HG02870 (cell line): ENCODE results near the gene CADM1.
A peak's percentile ranks its signal among the peaks of the same experiment; 100 is the strongest.
"Not testable (repeated sequence)": the region's sequence is repeated elsewhere in the genome, so short reads cannot be mapped to it uniquely, and the experiment has no call there.

Experiments used
- ATAC-seq: cut with Tn5 transposase; IDR thresholded peaks from one replicate; pipeline ENCODE4 v1.9.1; 2021; ENCODE audit warnings: mild to moderate bottlenecking, moderate library complexity; ENCODE audit not compliant: unreplicated experiment

Gene CADM1

DNA sequence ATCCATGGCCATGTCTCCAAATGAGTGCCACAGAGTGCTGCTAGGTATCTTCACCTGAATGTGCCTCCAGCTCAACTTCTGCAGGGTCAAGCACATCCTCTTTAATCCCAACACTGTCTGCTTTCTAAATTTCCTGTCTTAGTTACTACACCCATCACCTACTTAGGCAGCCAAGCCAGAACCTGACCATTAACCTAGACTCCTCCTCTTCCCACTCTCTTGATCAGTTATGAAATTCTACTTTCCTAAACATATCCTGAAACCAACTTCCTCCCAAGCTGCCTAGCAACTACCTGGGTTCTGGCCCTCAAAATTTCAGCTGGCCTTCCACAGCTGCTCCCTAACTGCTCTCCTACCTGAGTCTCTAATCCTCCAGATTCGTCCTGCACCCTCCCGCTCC, 22.7 kb downstream of the CADM1 start:
- ATAC-seq = no peak

DNA sequence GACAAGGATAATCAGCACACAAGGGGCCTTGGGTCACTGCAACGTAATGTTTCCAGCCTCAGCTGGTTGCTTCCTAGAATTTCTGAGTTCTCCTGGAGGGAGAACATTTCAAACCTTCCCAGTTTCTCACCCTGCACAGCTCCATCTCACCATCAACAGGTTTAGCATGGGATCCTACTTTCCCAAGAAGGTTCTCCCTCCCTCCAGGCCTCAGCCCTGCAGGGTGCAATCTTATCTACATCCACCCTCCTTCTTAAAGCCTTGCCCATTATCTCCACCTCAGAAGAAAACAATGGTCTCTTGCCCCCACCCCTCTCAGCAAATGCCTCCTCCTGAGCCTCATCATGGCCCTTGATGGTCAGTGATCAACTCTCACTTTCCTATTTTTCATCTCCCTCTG, 23.6 kb downstream of the CADM1 start:
- ATAC-seq = no peak

DNA sequence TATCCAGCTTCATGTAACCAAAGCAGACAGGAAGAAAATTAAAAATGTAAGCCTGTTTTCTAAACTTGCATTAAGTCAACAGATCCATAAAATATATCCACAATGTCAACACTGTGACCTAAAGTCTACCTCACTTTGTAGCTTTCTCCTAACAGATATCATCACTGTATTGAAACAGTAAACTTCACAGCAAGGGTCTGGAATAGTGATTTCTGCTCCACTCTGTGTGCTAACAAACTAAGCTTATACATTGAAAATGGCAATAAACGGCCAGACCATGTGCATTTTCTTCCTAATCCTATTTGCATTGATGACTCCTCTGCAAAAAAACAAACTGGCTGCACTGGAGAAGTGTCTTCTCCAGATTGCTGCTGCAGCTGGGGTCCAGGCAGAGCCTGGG, 26.8 kb downstream of the CADM1 start:
- no peak for ATAC-seq

DNA sequence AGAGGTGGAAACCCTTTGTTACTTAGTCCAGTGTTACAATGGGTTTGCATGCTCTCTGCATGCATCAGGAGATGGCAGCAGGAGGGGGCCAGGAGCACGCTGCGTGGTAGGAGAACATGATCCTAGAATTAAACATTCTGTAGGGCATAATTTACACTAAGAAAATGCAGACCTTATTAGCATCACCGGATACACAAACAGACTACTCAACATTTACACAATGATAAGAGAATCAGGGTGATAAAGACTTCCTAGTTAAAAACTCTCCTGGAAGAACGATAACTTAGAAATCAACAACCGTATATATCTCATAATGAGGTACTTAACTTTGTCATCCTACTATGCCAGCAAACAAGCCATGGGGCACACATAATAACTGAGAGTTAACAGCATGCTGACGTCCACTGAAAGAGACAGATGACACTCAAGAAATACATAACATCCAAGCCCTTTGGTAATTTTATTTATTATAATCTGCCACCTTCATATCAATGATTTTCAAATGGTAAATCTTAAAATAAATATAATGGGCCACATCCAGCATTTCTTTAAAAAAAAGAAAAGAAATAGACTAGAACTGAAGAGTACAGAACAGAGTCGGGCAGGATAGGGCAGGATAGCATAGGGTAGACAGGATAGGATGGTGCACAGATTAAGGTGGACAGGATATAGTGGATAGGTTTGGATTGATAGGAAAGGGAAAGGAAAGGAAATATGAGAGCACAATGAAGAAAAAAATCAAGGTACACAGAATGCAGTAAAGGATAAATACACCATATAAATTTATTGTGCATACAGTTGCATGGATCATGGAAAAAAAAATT, 27.5 kb downstream of the CADM1 start:
- ATAC-seq = no peak

DNA sequence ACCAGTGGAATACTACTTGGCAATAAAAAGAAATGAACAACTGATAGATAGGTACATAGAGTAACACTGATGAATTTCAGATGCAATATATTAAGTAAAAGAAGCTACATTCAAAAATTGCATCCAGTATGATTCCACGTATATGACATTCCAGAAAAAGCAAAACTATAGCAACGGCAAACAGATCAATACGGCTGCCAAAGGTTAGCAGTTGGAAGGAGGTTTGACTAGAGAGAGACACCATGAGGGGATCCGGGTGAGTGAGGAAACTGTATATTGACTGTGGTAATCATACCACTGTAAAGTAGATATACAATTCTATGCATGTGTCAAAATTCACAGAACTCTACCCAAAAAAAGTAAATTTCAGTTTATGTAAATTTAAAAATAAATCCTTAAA, 28.7 kb downstream of the CADM1 start:
- no peak for ATAC-seq

DNA sequence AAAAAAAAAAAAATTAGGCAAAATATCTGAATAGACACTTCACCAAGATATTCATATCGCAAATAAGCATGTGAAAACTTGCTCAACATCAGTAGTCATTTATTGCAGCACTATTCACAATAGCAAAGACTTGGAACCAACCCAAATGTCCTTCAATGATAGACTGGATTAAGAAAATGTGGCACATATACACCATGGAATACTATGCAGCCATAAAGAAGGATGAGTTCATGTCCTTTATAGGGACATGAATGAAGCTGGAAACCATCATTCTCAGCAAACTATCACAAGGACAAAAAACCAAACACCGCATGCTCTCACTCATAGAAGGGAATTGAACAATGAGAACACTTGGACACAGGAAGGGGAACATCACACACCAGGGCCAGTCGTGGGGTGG, 29.9 kb downstream of the CADM1 start:
- not testable (repeated sequence) for ATAC-seq

DNA sequence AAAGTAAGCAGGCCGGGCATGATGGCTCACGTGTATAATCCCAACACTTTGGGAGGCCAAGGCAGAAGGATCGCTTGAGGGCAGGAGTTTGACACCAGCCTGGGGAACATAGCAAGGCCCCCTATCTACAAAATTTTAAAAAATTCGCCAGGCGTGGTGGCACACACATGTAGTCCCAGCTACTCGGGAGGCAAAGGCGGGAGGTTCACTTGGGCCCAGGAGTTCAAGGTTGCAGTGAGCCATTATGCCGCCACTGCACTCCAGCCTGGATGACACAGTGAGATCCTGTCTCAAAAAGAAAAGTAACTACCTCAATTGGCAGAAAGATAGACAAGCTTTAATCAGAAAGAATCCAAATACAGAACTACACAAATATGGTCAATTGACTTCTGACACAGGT, 31.0 kb downstream of the CADM1 start:
- ATAC-seq = no peak

DNA sequence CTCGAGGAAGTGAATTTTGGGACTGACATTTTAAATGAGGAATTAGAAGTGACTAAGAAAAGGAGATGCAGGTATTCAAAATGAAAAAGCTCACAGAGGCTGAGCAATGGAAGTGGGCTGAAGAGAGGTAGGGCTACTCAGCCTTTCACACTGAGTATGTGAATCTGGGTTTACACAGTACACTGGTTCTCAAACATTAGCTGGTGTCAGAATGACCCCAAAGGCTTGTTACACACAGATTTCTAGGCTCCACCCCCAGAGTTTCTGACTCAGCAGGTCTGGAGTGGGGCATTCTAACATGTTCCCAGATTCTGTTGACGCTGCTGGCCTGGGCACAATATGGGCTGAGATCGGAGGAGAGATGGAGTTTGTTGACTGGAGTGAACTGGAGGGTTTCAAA, 32.8 kb downstream of the CADM1 start:
- ATAC-seq = peak; percentile 93

DNA sequence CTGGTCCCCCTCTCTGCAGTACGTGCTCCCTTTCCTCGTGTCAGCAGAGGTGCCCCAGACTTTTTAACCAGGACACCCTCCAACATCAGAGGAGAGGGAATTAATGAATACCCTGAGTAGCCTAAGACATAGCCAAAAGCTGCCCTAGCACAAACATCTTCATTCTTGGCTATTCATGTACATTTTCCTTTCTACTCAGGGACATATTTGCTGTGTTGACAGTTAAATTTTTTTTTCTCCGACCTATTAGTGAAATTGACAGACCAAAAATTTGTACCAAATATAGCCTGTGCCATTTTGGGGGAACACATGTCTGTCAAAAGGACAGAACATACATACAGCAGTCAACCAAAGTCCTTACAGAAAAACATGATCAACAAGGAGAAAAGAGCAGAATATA, 33.3 kb downstream of the CADM1 start:
- no peak for ATAC-seq

DNA sequence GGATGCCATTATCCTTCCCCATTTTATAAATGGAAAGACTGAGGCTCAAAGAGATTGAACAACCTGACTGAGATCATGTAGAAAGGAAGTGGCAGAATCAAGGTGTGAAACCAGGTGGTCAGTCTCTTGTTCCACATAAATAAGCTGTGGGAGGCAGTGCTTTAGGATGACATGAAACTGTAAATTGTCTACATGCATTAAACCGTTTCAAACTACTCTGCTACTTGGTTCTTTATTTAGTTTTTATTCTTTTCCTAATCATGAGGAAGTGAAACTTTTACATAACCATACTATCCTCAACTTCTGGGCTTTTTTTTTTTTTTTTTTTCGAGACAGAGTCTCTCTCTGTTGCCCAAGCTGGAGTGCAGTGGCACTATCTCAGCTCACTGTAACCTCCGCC, 34.9 kb downstream of the CADM1 start:
- peak; percentile 48 for ATAC-seq

DNA sequence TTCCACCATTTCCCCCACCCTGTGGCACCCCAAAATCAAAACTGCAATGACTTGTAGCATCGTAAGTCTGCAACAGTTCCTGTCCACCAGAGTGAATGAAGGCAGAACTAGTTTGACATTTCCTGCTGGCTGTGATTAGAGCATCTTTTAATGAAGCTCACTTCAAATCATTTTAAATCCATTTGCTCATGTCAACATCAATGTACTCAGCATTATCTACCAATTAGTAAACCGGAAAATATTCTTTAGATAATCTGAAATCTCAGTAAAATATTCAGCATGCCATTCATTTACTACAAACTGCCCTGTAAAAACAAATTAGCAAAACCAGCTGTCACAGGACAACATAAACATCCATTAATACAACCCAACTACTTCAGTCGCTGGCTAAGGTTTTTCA, 38.1 kb downstream of the CADM1 start:
- no peak for ATAC-seq

DNA sequence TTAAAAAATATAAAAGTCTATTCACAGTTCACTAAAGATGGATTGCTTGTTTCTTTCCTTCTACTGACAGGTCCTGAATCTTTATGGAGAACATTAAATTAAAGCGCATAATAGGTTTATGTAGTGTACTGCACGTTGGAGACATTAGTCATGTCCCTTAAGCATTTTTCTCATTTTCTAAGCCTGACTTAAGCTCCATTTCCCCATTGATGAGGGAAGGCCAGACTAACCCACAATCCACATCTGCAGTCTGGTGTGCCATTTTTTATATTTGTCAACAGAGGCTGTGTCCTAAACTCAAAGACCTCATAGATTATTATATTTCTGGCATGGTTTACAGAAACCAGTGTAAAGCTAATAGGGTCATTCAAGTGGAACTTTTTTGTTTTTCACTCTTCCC, 39.9 kb downstream of the CADM1 start:
- no peak for ATAC-seq

DNA sequence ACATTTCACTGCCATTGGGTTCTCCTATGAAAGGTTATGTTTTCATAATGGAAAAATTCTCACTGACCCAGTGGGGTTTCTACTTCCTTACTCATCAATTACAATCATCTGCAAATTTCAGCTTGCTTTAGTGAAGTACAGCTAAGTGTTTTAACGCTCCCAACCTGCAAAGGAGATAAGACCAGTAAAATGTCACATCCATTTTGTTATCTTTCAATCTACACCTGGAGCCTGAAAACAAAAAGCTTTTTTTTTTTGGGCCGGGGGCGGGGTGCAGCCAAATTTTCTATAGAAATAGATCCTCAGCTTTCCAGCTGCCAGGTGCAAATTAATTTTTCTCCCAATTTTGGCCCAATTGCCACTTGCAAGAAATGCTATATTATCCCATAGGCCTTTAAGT, 40.6 kb downstream of the CADM1 start:
- ATAC-seq = no peak

DNA sequence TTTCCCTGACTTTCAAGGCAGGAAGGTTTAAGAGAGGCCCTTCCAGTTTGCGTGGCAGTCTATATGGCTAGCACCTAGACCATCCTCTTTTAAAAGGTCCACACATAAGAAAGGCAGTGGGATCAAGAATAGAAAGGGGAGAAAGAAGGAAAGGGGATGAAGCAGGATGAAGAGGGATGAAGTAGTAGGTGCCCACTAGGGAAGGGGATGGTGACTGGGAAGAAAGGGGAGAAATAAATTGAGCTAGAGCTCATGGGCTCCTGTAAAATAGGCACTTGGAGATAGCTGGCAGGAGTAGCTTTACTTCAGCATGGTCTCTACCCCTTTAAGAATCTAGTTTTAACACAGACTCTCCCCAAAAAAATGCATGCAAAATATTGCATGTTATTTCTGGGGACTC, 41.5 kb downstream of the CADM1 start:
- no peak for ATAC-seq

DNA sequence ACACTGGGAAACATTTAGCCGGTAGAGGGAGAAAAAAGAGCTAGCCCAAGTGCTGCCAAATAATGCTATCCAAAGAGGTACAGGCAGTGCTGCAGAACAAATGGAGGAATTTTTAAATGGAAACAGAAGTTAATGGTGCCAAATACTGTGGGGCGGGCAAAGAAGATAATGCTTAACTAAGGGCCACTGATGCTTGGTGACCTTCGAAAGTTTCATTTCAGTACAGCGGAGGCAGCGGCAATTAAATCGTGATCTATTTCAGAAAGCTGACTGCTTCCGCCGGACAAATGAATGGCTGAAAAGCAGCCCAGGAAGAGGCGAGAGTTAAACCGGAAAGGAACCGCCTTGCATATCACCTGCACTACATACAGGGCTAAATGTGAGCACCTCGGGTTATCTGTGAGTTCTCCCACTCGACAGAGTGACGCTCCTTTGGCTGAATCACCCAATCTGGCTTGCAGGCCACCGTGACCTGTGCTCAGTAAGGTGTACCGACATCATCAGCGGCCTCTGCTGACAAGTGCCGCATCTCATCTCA, 42.1 kb downstream of the CADM1 start:
- ATAC-seq = no peak

DNA sequence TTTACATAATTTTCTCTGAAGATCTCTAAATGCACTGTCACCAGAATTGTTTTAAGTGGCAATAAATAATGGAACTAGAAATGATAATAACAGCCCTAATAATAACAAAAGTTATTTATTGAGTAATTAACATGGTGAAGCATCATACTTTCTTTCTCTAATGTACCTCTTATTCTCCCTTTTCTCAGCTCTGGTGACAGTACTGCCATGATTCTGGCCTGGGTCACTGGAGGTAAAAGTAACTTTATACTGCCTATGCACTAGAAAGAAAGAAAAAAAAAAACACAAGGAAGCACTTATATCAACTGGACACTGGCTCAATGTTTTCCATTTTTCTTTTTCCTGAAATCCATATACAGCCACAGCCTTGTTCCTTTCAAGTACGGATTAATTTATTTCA, 43.7 kb downstream of the CADM1 start:
- no peak for ATAC-seq

DNA sequence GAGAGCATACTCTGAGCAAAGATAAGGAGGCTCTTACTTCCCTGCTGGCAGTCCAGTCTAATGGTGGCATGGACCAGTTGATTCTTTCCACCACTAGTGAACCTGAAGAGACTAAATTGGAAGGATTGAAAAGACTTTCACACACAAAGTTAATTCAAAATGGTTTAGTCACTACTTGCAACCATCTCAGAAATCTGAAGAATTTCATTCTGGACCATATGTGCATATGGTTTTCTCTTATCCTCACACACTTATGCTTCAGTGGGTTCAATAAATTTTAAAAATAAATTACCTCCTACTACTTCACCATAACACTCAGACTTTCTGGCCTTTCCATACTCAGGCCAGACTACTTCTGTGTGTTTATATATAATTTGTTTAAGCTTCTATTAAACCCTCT, 44.7 kb downstream of the CADM1 start:
- no peak for ATAC-seq

DNA sequence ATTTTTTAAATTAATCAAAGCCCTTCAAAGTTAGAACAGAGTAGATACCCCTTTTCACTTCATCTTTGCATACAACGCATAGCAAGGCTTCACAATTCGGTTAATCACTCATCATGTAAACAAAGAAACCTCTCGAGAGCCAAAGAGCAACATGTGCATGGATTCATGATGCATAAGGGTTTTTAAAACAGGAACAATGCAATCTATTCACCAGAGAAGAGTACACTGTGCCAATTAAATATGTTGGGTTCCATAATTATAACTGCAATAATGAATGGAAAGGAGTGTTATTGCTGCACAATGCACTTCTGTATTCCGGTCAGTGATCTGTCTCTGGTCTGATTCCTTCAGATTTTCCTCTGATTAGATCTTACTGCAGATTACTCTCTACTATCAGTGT, 45.3 kb downstream of the CADM1 start:
- ATAC-seq = no peak

DNA sequence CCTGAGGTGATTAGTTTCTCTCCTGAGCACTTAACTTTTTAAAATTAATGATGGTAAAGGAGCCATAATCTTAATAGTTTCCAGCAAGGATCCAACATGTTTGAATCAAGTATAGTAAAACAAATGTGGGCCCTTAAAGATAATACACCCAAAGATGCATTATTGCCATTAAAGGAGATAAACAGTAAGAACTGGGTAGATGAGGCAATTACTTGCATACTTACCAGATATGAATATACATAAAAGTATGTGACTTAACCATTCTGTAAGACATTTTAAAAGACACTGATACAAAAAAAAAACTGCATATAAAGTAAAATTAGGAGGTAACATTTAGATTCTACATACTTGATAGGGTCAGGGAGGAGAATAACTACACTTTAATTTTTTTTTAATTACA, 48.2 kb downstream of the CADM1 start:
- no peak for ATAC-seq

DNA sequence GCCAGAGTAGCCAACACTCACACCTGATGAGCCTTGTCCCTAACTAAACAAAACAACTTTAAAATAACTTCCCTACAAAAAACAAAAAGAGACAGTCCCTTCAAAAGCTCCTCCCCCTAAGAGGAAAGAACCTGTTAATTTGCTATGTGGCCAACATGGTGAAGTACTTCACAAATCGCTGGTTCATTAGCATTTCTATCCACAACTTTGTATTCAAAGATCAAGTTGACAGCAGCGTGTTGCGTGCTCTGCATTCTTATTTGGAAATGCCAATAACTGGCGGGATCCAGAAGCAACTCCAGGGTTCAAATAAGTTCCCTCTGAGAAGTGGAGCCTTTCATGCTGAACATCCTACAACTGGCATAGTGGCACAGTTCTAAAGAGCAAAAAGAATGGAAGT, 48.6 kb downstream of the CADM1 start:
- no peak for ATAC-seq

DNA sequence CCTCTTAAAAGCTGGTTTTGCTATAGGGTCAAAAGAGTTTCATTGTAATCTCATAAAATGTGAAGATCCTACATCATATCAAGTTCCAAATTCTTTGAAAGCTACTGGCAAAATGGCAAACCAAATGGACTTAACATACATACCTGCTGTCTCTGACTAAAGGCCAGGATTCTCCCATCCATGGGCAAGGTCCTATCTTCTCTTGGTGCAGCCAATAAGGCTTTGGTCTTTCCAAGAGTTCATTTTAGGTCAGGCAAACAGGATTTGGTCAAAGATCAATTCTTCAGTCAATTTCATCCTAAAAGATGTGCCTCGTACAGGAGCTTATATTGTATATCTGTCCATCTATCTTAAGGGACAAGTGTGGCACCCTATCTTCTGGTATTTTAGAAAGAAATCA, 49.7 kb downstream of the CADM1 start:
- ATAC-seq = no peak

DNA sequence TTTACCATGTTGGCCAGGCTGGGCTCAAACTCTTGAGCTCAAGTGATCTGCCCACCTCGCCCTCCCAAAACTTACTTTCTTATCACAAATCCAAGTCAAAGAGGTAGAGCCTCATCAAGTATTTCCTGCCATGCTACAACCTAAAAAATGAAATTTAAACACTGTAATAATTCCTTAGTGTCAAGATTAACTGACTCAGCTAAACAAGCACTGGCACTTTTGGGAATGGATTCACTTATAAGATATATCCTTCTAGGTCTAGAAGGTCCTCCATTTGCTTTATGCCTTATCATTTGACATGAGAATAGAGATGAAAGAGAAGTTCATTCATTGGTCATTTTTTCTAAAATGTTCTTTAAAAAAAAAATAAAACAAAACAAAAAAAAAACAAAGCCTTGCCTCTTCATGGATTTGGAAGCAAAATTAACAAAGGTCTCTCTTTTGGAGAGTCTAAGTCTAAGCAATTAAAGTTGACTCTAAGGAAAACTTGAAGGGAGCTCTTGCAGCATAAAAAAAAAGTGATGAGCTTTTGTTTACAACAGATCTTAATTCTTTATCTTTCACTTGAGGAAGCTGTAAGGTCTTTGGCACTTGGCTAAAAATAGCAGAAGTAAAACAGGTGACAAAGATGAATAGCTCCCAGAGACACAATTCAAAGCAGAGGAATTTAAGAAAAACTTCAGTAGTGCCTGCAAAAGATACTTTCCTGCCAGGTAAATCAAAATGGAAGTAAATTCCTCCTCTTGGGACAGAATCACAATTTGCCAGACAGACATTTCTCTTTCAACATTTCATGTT, 50.3 kb downstream of the CADM1 start:
- ATAC-seq = no peak
